NCI-H146 treated with DMSO at 0.1 percent for 48 hours (cell line): Measurements from ENCODE around the gene NDUFB11.

ENCODE experiments used
- DNase-seq: peaks from one replicate; lab custom pipeline; 2025; ENCODE audit not compliant: unreplicated experiment; lab: John Stamatoyannopoulos, UW

The NDUFB11 gene

DNA sequence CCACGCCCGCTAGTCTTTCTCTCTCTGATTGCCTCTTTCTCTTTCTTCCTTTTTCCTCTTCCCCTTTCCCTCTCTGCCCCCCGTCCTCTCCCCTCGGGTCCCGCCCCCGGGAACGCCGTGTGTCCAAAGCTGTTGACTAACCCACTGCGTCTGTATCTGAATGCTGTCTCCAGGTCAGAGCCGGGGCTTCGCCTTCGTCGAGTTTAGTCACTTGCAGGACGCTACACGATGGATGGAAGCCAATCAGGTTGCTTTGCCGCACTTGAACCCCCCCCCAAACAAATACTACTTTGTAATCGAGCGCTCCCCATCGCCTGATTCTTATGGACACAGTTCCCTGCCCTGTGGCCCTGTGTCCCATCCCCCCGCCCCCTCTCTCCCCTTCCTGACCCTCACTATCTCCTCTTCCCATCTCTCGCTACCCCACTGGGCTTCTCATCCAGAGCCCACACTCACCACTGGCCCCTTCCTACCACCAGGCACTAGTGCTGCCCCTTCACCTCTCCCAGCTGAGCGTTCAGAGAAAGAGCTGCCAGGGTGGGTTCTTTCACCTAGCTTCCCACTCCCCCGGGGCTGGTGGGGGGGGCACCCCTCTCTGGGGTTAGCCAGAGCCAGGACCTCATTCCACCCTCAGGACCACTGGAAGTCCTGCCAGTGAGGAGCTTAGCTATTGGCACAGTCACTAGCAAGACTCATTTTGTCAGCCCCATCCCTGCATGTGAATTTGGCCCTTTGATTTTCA, 30.5 kb upstream of the NDUFB11 start:
- DNase-seq = no peak

DNA sequence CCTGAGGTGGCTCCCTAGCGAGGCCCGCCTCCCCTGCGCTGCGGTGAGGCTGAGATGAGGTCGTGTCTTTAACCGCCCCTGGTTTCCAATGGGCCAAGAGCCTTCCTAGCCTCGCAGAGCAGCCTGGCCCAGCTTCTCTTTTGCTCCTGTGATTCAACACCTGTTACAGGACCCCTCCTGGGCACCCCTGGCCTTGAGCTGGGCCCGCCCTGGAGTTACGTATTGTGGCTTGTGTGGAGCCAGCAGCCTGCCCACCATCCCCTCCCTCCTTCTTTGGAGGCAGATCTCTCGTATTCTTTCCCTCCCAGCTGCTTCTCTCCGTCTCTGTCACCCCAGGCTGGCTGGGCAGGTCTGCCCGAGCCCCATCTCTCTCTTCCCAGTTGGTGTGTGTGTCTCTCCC, 29.9 kb upstream of the NDUFB11 start:
- no peak for DNase-seq

DNA sequence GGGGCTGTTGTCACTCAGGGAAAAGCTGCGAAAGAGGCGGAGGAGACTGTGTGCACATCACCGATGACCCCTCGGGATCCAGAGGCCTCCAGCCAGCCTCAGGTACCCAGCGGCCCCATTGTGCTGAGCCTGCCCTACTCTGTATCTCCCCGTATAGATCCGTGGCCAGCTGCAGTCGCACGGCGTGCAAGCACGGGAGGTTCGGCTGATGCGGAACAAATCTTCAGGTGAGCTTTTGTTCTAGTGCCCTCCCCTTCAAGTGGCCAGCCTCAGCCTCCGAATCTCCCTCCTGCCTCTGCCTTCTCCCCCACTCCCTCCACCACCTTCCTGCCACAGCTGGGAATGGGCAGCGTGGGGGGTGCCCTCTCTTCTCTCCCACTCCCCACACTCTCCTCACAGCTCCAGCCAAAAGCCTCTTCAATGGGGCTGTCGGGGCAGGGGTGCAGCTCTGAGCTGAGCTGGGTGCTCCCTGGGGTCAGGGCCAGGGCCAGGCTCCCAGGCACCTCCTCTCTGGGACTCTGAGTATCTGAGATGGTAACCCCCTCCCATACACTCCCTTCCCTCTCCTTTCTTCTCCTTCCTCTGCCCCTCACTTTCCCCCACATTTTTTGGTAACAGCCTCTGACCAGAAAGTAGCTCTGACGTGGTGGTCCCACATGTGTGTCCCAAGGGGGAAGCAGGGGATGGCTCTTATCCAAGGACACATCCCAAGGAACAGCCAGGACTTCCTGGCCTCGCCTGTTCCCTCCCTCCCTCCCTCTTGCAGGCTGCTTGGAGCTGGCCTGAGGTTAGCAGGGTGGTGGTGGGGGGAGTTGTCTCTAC, 28.7 kb upstream of the NDUFB11 start:
- DNase-seq = no peak

DNA sequence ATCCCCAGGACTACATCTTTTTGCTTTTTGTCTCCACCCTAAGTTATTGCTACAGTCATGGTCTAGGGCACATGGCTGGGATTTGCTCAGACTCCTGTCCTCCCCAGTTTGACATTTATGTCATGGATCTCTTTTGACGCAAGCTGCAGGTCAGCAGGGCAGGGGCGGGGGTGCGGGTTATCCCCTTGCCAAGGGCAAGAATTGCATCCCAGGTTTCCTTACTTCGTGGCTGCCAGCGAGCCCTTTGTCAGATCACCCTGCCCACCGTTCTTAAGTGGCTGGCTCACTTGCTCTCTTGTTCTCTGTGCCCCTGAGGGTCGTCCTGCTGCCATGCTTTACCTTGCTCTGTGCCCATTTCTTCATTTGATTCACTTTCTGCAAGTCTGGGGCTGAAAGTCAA, 28.0 kb upstream of the NDUFB11 start:
- no peak for DNase-seq

DNA sequence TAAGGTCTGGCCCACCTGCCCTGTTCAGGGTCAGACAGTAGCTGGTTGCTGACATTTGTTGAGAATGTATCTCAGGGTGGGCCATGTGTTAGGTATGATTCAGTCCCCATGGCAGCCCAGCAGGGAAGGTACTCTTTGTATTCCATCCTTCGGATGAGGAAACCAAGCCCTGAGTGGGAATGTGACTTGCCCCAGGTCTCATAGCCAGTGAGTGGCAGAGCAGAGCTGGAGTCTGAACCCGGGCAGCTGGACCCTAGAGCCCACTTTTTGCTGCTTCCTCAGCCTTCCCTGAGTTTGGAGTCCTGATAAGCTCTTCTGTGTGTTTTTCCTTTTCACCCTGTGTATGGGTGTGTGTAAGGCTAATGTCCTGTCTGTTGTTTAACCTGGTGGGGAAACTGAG, 27.5 kb upstream of the NDUFB11 start:
- DNase-seq = no peak

DNA sequence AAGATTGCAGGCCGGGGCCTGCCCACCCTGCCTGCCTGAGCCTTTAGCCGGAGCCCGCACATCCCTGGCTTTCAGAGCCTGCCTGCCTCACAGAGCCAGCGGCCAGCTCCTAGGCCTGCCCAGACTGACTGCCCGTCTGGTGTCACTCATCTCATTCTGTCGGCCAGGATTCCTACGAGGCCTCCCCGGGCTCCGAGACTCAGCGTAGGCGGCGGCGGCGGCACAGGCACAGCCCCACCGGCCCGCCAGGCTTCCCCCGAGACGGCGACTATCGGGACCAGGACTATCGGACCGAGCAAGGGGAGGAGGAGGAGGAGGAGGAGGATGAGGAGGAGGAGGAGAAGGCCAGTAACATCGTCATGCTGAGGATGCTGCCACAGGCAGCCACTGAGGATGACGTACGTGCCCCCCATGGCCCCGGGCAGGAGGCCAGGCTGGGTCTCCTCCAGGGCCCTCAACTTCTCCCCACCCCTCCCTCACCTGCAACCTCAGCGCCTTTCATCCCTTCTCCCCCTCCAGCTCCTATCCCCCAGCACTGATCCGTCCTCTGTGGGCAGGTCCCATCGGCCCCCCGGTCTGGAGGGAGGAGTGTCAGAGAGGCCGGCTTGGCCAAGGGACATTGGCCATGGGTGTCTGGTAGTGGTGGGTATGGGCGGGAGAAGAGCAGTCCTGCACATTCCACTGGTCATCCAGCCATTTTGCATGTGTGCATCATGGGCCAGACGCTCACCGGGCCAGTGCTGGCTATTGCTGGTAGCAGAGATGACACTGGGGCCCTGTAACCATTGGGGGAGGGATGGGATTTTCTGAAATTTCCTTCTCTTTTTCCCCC, 26.6 kb upstream of the NDUFB11 start:
- DNase-seq = no peak

DNA sequence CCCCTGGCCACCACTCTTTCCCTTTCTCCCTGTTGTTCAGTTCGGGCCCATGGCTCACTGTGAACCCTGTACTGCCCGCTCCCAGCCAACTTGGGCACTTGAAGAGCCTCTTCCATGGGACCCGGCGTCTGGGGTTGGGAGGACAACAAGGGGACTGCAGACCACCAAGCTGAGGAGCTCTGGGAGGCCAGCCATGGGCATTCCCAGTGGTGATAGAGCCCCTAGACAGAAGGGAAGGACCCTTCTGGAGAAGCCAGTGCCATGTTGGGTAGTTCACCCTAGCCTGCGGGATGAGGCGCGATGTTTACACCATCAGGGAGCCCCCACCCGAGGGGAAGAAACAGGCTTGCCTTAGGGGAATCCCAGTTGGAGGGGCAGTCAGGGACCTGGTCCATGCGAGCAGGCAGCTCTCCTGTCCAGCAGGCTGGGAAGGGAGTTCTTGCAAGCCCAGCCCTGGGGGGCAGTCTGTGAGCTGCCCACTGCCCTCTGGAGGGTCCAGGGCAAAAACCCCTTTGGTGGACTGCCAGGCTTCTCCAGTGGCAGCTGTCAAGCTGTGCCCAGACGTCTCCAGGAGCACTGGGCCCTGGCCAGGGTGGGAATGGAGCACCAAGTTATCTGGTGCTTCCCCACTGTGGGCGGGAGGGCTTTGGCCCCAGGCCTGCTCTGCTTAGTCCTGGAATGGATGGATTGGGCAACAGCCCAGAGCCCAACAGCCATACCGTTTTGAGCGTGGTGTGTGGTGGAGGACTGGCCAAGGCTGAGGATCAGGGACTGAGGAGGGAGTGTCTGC, 25.4 kb upstream of the NDUFB11 start:
- DNase-seq = no peak

DNA sequence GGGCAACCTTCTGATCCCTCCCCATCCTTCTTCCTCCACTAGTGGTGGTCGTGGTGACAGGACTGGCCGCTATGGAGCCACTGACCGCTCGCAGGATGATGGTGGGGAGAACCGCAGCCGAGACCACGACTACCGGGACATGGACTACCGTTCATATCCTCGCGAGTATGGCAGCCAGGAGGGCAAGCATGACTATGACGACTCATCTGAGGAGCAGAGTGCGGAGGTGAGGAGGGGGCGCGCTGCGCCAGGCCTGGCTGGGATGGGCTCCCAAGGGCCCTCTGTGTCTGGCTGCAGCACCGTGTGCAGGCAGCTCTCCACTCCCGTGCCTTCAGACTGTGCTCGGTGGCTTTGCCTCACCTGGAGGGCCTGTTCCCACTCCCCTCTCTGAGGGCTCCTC, 24.8 kb upstream of the NDUFB11 start:
- DNase-seq = no peak

DNA sequence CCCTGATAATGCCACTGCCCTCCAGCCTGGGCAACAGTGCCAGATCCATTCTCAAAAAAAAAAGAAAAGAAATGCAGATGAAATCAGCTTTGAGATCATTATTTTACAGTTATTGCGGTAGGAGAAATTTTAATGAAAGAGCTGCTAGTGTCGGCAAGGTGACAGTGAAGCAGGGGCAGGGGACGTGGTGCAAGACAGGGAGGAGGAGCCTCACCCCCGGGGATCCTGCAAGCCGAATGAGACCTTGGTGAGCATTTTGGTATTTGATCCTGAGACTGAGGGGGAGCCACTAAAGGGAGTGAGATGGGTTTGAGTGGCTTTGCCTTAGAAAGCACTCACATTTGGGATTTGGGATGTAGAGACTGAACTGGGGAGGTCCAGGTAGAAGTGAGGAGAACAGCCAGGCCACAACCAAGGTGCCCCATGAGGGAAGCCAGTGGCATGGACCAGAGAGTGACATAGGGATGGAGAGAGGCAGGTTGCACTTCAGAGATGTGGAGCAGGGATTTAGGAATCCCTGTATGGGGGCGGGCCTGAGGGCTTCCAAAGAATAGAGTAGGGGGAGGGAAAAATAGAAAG, 24.1 kb upstream of the NDUFB11 start:
- no peak for DNase-seq

DNA sequence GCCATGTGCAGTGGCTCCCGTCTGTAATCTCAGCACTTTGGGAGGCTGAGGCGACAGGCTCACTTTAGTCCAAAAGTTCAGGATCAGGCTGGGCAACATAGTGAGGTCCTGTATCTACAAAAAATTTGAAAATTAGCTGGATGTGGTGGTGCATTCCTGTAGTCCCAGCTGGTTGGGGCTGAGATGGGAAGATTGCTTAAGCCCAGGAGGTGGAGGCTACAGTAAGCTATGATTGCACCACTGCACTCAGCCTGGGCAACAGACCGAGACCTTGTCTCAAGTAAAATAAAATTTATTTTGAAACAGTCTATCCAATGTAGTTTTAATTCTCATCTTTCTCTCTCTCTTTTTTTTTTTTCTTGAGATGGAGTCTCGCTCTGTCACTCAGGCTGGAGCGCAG, 21.6 kb upstream of the NDUFB11 start:
- DNase-seq = no peak

DNA sequence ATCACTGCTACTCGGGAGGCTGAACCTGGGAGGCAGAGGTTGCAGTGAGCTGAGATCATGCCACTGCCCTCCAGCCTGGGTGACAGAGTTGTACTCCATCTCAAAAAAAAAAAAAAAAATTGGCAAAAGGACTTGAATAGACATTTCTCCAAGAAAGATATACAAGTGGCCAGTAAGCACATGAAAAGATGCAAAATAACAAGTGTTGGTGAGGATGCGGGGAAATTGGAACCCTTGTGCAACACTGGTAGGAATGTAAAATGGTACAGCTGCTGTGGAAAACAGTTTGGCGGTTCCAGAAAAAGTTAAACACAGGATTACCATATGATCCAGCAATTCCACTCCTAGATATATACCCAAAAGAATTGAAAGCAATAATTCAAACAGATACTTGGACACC, 19.9 kb upstream of the NDUFB11 start:
- DNase-seq = no peak

DNA sequence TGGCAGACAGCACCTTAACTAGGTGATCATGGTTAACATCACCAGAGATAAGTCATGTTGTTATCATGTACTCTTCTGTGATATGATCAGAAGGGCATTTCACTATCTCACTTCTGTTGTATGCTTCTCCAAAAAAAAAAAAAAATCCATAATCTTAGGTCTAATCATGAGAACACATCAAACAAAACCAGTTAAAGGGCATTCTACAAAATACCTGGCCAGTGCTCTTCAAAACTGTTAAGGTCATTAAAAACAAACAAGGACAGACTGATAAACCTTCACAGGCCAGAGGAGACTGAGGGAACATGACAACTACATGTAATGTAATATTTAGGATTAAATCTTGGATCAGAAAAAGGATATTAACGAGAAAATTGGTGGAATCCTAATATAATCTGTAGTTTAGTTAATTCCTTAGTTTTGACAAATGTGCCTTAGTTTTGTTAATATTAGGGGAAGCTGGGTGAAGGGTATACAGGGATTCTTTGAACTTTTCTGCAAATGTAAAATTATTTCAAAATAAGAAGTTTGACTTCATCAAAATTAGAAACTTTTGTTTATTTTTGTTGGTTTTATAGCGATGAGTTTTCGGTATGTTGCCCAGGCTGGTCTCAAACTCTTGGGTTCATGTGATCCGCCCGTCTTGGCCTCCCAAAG, 18.6 kb upstream of the NDUFB11 start:
- DNase-seq = no peak

DNA sequence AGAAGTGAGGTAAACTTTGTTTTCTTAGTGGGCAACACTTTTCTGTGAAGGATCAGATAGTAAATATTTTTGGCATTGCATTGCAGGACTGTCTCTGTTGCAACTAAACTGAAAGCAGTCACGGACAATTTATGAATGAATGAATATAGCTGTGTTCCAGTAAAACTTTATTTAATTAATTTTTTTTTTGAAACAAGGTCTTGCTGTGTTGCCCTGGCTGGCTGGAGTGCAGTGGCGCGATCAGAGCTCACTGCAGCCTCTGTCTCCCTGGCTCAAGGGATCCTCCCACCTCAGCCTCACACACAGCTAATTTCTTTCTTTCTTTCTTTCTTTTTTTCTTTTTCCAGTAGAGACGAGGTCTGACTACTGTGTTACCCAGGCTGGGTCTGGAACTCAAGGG, 16.3 kb upstream of the NDUFB11 start:
- no peak for DNase-seq

DNA sequence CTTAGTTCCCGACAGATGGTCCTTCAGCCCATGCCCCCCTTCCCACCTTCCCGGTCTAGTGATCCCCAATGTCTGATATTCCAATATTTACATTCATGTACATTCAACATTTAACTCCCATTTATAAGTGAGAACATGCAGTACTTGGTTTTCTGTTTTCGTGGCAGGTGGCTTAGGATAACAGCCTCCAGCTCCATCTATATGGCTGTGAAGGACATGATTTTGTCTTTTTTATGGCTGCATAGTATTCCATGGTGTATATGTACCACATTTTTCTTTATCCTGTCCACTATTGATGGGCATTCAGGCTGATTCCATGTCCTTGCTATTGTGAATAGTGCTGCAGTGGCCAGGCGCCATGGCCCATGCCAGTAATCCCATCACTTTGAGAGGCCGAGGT, 14.3 kb upstream of the NDUFB11 start:
- DNase-seq = no peak

DNA sequence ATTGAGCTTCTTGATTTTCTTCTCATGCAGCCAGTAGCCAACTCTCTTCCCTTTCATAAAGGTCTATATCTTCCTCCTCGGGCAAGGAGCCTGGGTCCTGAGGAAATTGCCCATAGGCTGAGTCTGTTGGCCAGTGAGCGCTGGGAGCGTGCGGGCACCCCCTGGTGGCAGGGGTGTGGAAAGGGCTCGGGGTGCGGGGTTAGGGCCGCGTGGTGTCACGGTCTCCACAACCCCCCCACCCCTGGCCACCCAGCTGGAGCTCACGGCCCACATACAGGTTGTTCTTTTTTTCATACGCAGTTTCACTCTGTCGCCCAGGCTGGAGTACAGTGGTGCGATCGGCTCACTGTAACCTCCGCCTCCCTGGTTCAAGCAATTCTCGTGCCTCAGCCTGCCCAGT, 13.6 kb upstream of the NDUFB11 start:
- DNase-seq = no peak

DNA sequence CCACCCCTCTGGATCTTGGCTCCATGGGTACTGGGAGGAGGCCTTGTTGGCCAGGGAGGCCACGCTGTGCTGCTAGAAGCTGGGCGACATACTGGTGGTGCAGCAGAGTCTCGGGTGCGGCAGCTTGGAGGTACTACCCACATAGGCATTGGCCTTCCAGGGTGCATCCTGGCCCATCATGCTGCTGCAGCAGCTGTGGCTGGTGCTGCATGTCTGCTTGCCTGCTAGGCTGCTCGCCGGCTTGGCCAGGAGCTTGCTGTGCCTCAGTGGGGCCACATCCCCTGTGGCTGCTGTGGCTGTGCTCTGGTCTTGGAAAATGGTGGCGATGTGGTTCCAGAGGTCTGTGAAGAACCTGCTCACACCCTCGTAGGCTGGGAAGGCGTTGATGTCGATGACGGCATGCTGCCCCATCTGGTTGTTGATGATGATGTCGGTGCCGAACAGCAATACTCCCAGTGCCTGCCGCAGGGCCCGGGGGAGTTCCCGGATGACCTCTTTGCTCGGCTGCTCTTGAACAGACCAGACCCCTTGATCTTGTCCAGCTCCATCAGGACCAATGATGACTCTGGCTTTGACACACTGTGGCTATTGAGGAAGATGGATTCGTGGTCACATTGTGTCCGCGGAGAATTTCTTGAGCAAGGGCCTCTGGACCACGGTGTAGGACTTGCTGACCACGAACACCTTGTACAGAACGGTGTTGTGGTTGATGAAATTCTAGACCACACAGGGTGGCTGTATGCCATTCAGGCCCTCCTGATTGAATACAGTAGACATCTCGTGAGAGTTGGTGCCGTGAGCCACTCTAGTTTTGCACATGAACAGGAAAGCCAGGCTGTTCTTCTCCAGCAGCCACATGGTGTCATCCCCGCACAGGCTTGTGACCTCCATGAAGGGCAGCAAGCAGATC, 12.4 kb upstream of the NDUFB11 start:
- no peak for DNase-seq

DNA sequence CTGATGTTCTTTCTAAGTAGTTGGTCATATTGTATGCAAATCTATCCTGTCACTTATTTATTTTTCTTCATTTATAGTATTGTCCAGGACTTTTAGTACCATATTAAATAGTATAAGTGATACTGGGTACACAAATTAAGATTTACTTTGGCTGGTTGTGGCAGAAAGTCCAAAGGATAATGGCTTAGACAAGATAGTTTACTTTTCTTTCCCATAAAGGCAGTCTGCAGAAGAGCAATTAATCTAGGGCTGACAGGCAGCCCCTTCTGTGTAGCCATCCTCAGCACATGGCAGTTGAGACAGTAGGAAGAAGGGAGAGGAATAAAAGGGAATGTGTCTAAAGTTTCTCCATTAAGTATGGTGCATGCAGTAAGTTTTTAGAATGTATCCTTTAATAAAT, 6.9 kb upstream of the NDUFB11 start:
- no peak for DNase-seq

DNA sequence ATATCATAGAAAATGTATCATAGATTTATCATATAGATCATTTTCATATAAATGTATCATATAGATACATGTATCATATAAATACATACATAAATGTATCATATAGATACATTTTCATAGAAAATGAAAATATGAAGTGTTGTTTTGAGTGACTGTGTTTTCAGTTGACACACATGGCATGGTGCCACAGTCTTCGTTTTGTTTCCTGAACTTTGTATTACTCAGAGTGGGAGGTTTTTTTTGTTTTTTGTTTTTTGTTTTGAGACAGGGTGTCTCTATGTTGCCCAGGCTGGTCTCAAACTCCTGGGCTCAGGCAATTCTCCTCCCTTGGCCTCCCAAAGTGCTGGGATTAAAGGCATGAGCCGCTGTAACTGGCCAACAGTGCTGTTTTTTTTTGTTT, 4.4 kb upstream of the NDUFB11 start:
- no peak for DNase-seq
